Muscle of back (tissue), 13 donors: ENCODE results near the gene NBPF15. TPM values are rescaled to one million over a fixed set of nuclear protein-coding genes. Genes with fewer than 3 reads are reported as not detected.
"Not testable (repeated sequence)": the region's sequence is repeated elsewhere in the genome, so short reads cannot be mapped to it uniquely, and the experiment has no call there.

Experiments
- DNase-seq, 3 donors: peaks; one replicate each; pipeline versions ENCODE4 v3.0.0 to v3.0.0-alpha.2; 2013
- long read RNA-seq, 9 donors: transcript quantifications; one replicate each; lab custom pipeline, GENCODE V29; 2026
- polyA plus RNA-seq, 10 donors: library from polyadenylated mRNA; unstranded; fragments of 120-200 nt; gene quantifications; one replicate each; pipeline ENCODE4 v1.2.1, GENCODE V29; 2013; ENCODE audit not compliant: insufficient read length in 10 of 10

The NBPF15 gene, protein sequence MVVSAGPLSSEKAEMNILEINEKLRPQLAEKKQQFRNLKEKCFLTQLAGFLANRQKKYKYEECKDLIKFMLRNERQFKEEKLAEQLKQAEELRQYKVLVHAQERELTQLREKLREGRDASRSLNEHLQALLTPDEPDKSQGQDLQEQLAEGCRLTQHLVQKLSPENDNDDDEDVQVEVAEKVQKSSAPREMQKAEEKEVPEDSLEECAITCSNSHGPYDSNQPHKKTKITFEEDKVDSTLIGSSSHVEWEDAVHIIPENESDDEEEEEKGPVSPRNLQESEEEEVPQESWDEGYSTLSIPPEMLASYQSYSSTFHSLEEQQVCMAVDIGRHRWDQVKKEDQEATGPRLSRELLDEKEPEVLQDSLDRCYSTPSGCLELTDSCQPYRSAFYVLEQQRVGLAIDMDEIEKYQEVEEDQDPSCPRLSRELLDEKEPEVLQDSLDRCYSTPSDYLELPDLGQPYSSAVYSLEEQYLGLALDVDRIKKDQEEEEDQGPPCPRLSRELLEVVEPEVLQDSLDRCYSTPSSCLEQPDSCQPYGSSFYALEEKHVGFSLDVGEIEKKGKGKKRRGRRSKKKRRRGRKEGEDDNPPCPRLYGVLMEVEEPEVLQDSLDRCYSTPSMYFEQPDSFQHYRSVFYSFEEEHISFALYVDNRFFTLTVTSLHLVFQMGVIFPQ
- polyA plus RNA-seq: 10 to 100 TPM; 40.0 to 83.3 (median 44.3) TPM
- long read RNA-seq, donor 1: 0 reads
- long read RNA-seq, donor 2: 0 reads
- long read RNA-seq, donor 3: 0 reads
- long read RNA-seq, donor 4: 0 reads
- long read RNA-seq, donor 5, partial matches to known transcripts: 51 of 132 reads
- long read RNA-seq, donor 5, other reads (novel, unspliced or antisense): 81 of 132 reads
- long read RNA-seq, donor 6: 0 reads
- long read RNA-seq, donor 7, partial matches to known transcripts: 9 of 9 reads
- long read RNA-seq, donor 7, other reads (novel, unspliced or antisense): 0 of 9 reads
- long read RNA-seq, donor 8, partial matches to known transcripts: 6 of 6 reads
- long read RNA-seq, donor 8, other reads (novel, unspliced or antisense): 0 of 6 reads
- long read RNA-seq, donor 9: 0 reads

DNA sequence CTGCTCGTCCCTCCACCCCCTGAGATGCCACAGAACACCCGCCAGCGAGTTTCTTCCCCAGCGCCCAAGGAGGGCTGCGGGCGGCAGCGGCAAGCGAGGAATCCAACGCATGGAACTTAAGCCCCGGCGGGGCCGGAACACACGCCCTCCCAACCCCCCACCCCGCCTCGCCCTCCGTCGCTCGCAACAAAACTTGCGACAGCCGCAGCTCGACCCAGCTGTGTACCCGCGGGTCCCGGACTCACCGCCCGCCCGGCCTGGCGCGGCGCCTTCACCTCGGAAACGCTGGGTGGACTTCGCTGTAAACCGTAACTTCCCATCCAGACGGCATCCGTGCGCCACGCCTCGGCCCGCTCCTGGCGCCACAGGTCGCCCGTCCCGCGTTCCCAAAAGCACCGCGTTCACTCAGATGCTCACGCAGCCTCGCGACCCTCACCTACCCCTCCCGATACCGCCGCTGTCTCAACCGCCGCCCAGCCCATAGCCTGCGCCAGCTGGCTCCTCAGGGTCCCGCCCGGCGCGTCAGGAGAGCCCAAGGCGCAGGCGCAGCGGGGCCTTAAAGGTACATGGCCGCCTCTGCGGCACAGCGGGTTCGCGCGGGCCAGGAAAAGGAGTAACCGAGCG is at the start of gene NBPF15:
NBPF15 (minus strand) TSS at position 534 of the 624 bp plus-strand sequence. CDS start 21,666 bp downstream, outside the sequence.
- peak; percentile 37 to 85 (median 55) for DNase-seq

DNA sequence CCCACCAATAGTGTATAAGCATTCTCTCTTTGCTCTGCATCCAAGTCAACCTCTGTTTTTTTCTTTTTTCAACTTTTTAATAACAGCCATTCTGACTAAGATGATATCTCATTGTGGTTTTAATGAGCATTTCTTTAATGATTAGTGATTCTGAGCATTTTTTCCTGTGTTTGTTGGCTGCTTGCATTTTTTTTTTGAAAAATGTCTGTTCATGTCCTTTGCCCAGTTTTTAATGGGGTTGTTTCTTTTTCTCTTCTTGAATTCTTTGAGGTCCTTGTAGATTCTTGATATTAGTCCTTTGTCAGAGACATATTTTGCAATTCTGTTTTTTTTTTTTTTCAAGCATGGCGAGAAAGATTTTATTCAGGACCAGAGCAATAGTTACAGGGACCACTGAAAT is 35.0 kb upstream of the NBPF15 start:
- DNase-seq: not testable (repeated sequence)

DNA sequence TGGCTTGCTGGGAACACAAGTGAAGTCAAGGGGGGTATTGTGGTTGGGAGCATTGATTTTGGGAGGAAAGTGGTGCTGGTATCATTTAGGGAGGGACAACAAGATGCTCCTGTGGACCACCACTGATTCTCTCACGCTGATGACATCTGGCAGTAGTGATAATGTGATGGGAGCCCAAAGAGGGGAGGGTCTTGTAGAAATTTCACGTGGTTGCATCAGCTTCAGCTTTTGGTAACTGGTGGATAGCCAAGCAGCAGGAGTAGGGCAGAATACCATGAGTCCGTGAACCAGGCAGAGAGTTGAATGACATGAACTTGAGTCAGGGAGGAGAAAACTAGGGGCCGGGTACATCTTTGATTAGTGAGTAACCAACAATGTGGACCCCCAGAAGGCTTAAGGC is 32.7 kb upstream of the NBPF15 start:
- not testable (repeated sequence) for DNase-seq

DNA sequence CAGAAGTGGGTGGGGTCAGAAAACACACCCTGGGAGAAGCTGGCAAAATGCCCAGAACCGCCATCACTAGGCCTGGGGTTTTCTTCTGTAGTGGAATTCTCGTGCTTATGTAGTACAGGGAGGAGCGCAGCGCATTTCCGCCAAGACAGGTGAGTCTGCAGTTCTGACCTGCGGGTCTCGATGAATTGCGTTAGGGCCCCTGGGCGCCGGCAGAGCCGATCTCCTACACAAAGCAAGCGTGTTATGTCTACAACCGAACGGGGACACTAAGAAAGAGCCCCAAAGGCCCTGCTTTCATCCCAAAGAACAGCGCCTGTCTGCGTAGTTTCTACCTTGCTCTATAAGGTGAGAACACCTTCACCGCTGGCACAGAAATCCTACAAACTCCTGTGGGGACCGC is 28.9 kb upstream of the NBPF15 start:
- peak in 1 of 3 donors; percentile 6 for DNase-seq

DNA sequence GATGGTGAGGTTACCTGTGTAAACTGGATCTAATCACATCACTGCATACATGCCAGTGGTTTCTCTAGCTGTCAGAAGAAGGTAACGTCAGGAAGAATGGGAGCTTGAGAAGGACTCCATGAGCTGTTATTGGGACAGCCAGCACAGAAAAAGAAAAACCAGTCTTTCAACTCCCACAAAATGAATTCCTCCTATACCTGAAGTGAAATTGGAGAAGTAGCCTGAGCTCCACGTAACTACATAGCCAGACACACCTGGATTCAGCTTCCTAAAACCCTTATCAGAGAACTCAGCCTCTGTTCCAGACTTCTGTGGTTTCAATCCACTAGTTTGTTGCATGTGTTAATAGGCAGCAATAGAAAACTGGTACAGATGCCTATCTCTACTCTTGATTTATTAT is 25.5 kb upstream of the NBPF15 start:
- not testable (repeated sequence) for DNase-seq

DNA sequence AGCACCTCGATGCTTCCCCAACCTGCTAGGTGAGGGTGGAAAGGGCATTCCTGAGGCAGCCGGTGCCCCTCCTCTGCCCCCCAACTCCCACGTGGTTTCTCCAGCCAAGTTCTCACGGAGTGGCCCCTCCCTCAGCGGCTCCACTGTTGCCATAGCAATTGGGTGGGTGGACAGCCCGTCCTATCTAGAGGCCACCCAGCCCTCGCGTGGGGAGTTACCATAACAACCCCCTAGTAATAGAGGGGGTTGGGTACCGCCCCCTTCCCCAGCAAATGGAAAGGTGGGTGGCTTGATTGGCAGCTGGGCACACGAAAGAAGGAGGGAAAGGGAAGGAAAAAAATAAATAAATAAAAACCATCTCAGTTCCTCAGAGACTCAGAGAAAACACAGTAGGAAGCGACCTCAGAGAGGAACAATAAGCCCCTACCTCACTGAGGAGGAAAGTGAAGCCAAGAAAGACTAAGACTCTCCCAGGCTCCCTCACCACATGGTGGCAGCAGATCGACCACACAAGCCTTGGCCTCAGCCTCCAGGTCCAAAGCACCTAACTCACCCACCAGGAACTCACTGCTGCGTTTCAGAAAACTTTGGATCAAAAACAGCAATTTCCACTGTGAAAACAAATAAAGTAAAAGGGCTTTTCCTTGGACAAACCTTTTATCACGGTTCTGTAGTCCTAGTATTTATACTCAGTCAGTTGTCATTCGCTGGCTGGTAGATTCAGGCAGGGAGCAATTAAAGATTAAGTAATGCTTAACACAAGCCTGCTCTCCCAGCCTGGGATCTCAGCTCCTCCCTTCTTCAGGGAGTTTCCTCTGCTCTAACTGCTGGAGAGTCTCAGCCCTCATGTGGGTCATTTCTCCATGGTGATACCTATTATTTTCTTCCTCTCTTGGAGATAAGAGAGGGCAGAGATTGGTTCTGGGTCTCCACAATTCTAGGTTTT is 23.9 kb upstream of the NBPF15 start:
- not testable (repeated sequence) for DNase-seq

DNA sequence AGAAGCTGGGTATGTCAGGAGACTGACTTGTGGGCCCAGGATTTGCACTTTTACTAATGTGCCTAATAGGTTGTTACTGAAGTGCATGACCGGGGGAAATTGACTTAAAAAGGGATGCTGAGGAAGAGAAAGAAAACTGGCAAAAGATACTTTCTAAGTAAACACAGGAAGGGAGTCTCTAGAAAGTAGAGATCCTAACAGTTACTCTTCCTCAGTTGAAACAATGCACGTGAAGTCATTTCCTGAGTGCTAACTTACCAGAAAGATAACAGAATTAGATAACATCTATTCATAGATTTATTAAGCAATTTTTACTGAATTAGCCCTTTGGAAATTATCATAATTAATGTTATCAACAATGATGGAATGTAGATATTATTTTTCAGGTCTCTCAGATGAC is 12.4 kb upstream of the NBPF15 start:
- not testable (repeated sequence) for DNase-seq

DNA sequence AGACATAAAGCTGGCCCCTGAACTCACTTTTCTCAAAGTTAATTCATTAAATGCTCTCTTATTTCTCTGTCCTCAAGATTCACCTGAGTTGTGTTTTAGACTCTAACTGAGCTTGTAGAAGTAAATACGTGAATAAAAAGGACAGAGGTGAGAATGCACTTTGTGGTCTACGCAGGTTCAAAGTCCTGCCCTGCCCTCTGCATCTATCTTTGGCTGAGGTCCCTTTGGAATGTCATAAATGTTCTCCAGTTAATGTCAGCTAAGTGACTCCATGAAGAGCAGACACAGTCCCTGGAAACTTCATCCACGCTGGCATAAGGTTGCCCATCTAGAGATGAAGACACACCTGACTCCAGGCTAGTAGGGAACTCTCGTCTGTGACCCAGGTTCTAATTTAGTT is 10.0 kb upstream of the NBPF15 start:
- DNase-seq: not testable (repeated sequence)

DNA sequence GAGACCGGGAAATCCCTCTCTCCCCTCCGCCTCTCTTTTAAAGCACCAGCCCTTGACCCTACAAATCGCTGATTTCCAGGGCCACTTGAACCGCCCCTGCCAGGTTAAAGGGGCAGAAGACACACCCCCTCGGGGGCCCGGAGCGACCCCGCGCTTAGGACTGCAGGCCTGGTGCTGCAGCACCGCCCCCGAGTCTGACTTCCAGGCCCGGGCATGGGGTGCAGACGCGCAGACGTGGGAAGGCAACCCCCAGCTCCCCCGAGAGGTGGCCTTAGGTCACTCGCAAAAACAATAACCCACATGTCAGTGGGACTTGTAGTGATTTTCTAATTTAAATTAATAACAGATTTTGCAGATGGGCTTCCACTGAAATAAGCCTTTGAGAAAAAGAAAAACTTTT is 309 bp upstream of the NBPF15 start:
- DNase-seq: not testable (repeated sequence)

DNA sequence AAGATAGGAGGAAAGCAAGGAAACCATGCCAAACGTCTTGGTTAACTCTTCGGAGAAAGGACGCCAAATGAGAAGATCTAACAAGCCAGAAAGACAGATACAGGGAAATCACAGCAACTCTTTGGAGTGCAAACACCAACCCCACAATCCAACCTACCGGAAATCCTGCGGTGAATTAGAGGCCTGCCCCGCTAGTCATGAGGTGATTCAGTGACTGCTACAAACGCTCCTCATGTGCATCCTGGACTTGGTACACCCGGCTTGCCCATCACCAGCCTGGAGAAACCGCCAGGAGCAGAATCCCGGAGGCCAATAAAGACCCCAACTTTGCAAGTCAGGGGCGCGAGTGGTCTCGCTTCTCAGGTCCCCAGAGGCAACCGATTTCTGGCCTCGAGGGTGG is 783 bp downstream of the NBPF15 start:
- not testable (repeated sequence) for DNase-seq

DNA sequence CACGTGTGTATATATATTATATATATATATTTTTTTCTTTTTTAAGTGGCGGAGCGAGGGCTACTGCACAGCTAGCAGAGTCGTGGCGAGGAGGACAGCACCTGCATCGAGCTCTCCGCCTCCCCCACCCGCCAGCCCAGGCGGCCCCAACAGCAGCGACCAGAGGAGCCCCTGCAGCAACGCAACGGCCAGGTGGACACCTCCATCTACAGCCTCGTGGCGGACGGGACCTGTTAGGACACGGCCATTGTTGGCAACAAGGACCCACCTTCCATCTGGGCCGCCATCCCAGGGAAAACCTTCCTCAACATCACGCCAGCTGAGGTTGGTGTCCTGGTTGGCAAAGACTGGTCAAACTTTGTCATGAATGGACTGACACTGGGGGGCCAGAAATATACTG is 19.1 kb downstream of the NBPF15 start:
- DNase-seq: not testable (repeated sequence)

DNA sequence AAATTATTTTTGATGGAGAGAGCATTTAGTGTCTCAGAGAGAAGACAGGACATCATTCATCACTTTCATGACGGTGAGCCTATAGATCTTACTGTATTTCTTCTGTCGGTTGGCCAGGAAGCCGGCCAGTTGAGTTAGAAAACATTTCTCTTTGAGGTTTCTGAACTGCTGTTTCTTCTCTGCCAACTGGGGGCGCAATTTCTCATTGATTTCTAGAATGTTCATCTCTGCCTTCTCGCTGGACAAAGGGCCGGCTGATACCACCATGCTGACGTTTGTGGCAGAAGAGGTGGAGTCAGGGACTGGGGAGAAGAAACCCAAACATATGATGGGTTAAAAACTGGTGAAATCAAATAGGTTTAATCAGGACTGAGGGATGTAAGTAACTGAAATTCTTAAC is 21.7 kb downstream of the NBPF15 start:
- DNase-seq: not testable (repeated sequence)

DNA sequence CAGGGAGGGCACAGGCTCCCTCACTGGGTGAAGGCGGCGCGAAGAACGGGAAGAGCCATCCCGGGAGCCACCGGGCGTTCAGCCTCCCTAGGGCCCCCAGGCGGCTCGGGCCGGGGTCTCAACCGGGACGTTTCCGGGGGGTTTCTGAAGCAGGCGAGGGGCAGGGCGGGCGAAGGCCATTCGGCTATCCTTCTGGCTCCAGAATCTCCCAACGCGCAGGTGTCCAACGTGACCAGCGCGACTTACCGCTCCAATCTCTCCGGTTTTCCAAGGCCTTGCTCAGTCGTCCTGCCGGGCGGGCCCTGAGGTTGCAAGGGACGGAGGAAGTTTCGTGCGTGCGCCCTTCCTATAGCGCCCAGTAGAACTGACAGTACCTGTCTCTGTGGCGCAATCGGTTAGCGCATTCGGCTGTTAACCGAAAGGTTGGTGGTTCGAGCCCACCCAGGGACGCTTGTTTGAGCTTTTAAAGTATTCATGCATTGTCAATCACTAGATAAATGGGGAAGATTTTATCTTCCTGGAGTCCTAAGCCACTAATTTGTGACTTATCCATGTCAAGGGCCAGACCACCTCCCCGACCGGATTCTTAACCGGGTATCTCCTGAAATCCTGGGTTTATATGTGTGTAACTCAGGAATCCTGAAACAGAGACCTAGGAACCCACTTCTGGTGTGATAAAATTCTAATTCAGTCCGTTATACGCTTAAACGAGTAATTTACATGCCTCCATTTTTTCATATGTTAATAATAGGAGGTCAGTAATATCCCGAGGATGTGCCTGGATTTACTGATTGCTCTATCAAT is 42.4 kb downstream of the NBPF15 start:
- DNase-seq: peak; percentile 26 to 71 (median 40)

DNA sequence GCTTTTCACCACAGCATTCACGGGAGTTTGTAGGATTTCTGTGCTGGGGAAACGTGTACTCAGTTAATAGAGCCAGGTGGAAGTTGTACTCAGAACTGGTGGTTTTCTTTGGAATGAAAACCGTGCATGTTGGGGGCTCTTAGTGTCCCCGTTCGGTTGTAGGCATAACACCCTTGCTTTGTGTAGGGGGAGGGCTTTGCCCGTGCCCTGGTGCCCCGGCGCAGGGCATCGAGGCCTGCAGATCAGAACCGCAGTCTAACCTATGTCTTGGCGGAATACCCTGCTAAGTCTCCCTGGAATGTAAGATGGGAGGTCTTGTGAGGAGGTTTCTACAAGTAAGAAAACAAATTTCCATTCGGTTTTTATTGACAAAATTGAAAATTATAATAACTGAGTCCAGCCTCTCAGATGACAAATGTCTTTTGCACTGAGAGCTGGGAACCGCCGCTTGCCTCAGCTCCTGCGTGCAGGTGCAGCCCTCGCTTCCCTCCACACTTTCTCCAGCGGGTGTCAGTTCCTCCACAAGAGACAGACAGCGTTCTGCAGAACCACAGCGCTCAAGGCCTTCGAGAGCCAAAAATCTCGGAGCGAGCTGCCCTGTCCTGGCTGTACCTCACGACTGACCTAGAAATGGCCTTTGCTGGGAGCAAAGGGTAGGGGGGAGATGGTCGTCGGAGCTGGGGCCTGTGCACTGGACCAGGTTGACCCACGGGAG is 47.9 kb downstream of the NBPF15 start:
- not testable (repeated sequence) for DNase-seq

DNA sequence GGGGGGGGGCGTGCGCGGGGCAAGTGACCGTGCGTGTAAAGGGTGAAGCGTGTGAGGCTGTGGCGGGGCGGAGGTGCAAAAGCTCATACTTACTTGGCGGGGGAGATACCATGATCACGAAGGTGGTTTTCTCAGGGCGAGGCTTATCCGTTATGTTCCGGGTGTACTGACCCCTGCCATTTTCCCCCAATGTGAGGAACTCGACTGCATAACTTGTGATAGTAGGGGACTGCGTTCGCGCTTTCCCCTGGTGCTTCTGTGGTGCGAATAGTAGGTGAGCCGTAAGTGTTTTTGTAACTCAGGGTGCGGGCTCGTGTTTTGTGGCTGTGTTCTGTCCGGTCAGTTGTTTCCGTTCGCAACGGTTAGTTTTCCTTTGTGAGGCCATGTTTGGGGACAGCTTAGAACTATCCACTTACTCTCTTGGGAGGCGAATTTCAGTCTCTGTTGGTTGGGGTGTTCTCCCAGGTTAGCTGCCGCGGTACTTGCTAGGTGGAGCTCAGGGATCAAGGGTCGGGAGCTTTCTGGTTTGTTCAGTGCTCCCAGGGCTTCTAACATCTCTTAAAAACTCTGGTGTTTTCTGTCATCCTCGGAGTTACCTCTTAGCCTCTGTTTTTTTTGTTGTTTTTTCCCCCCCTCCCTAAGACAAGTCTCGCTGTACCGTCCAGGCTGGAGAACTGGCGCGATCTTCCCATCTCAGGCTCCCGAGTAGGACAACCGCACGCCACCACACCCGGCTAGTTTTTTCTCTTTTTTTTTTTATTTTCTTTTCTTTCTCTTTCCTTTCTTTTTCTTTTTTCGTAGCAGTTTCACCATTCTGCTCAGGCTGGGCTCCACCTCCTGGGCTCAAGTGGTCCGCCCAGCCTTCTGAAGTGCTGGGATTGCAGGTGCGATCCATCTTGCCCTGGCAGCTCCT is 48.7 kb downstream of the NBPF15 start:
- DNase-seq: peak; percentile 88 to 98 (median 94)

DNA sequence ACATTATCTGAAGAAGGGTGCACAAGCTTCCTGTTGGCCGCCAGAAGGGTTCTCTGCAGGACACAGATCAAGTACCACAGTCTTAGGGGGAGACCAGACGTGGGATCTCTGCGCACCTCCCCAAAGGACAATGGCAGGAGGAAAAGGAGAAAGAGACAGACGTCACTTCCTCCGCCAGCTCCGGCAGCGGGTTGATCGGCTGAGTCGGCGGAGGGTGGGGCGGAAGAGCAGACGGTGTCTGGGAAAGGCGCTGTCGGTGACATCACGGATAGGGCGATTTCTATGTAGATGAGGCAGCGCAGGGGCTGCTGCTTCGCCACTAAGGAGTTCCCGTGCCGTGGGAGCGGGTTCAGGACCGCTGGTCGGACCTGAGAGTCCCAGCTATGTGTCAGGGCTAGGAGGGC is 49.4 kb downstream of the NBPF15 start:
- DNase-seq: peak; percentile 71 to 85 (median 76)

DNA sequence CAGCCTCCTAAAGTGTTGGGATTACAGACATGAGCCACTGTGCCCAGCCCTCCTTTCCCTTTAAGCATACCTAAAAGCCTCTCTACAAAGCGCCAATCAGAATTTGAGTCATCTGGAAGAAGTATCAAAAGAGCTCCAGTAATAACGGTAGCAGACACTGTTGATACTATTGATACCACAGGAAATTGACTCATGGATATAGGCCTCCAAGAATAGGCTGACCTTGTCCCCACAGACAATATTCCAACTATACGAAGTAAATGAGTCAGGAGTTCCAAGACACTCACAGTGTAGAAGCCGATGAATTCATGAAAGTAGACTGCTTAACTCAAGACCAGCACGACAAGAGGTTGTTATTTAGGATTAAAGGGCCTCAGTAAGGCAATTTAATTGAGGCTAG is 58.7 kb downstream of the NBPF15 start:
- not testable (repeated sequence) for DNase-seq

DNA sequence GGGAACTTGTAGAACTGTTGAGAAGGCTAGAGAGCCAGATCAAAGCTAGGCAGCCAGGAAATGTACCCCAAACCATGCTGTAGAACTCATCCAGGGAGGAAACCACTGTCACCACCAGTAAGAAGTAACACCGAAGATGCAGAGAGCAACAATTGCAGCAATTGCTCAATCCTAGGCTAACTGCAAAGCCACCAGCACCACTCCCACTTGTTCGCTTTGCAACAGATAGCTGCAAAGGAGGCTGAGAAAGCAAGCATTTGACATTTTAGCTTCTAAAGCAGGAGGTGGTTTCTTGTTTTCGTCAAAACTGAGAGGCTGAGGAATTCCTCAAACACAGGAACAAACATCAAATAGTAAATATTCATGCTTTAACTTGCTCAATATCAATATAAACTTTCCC is 89.8 kb downstream of the NBPF15 start:
- DNase-seq: not testable (repeated sequence)
